Measurements from ENCODE around the gene PVALB. TPM values are rescaled to one million over a fixed set of nuclear protein-coding genes. Genes with fewer than 3 reads are reported as not detected.

The PVALB gene
- total and polyA plus RNA-seq, 9 of the 15 experiments (the other 6 are each of a cell fraction or from before 2014, with no cell fraction given): not detected

Other genes starting within 250 kb of the PVALB start
- gene CACNG2, start 113.3 kb downstream of the PVALB start, total RNA-seq (2014; rRNA removed): not detected in 2 replicates
- gene CACNG2, start 113.3 kb downstream of the PVALB start, total RNA-seq (2014; rRNA removed; fragmentation: Illumina TruSeq; extraction: Trizol): not detected in 2 replicates
- gene CACNG2, start 113.3 kb downstream of the PVALB start, total RNA-seq (2015; rRNA removed; fragmentation: Illumina TruSeq; extraction: Trizol): not detected in 2 replicates
- gene CACNG2, start 113.3 kb downstream of the PVALB start, total RNA-seq (2021): not detected in 2 replicates
- not detected in 2 replicates for gene CACNG2, start 113.3 kb downstream of the PVALB start, polyA plus RNA-seq (2011; rRNA removed)
- gene CACNG2, start 113.3 kb downstream of the PVALB start, polyA plus RNA-seq (2014; fragmentation: Illumina TruSeq; extraction: Trizol): not detected in 2 replicates
- not detected for gene CACNG2, start 113.3 kb downstream of the PVALB start, polyA plus RNA-seq (2014; fragmentation: Nextera tagmentation; extraction: Ambion mirVana)
- not detected in 2 replicates for gene CACNG2, start 113.3 kb downstream of the PVALB start, polyA plus RNA-seq (2014; rRNA removed)
- 0.12 and 0.18 TPM in 2 replicates for gene IFT27, start 40.9 kb downstream of the PVALB start, total RNA-seq (2014; rRNA removed)
- 0.29 and 0.38 TPM in 2 replicates for gene IFT27, start 40.9 kb downstream of the PVALB start, total RNA-seq (2014; rRNA removed; fragmentation: Illumina TruSeq; extraction: Trizol)
- gene IFT27, start 40.9 kb downstream of the PVALB start, total RNA-seq (2015; rRNA removed; fragmentation: Illumina TruSeq; extraction: Trizol): 0.38 and 0.54 TPM in 2 replicates
- gene IFT27, start 40.9 kb downstream of the PVALB start, total RNA-seq (2021): 0.51 and 1.4 TPM in 2 replicates
- gene IFT27, start 40.9 kb downstream of the PVALB start, polyA plus RNA-seq (2011; rRNA removed): 0.01 and 0.42 TPM in 2 replicates
- 0.10 and 0.37 TPM in 2 replicates for gene IFT27, start 40.9 kb downstream of the PVALB start, polyA plus RNA-seq (2014; fragmentation: Illumina TruSeq; extraction: Trizol)
- under 1 TPM in 1 of 2 experiments, not detected in 1; 0.06 TPM for gene IFT27, start 40.9 kb downstream of the PVALB start, polyA plus RNA-seq (2014; fragmentation: Nextera tagmentation; extraction: Ambion mirVana)
- 0.09 and 0.18 TPM in 2 replicates for gene IFT27, start 40.9 kb downstream of the PVALB start, polyA plus RNA-seq (2014; rRNA removed)
- 0.53 and 0.95 TPM in 2 replicates for gene NCF4, start 44.0 kb upstream of the PVALB start, total RNA-seq (2014; rRNA removed)
- 0.13 and 0.33 TPM in 2 replicates for gene NCF4, start 44.0 kb upstream of the PVALB start, total RNA-seq (2014; rRNA removed; fragmentation: Illumina TruSeq; extraction: Trizol)
- gene NCF4, start 44.0 kb upstream of the PVALB start, total RNA-seq (2015; rRNA removed; fragmentation: Illumina TruSeq; extraction: Trizol): 0.58 and 0.79 TPM in 2 replicates
- 0.18 and 0.56 TPM in 2 replicates for gene NCF4, start 44.0 kb upstream of the PVALB start, total RNA-seq (2021)
- 0.42 and 0.87 TPM in 2 replicates for gene NCF4, start 44.0 kb upstream of the PVALB start, polyA plus RNA-seq (2011; rRNA removed)
- 0.55 and 0.66 TPM in 2 replicates for gene NCF4, start 44.0 kb upstream of the PVALB start, polyA plus RNA-seq (2014; fragmentation: Illumina TruSeq; extraction: Trizol)
- under 1 TPM; 0.04 to 0.15 TPM for gene NCF4, start 44.0 kb upstream of the PVALB start, polyA plus RNA-seq (2014; fragmentation: Nextera tagmentation; extraction: Ambion mirVana)
- 0.20 and 0.42 TPM in 2 replicates for gene NCF4, start 44.0 kb upstream of the PVALB start, polyA plus RNA-seq (2014; rRNA removed)
- 0.36 and 0.61 TPM in 2 replicates for gene CSF2RB, start 96.6 kb upstream of the PVALB start, total RNA-seq (2014; rRNA removed)
- 0.26 and 0.29 TPM in 2 replicates for gene CSF2RB, start 96.6 kb upstream of the PVALB start, total RNA-seq (2014; rRNA removed; fragmentation: Illumina TruSeq; extraction: Trizol)
- 0.62 and 0.72 TPM in 2 replicates for gene CSF2RB, start 96.6 kb upstream of the PVALB start, total RNA-seq (2015; rRNA removed; fragmentation: Illumina TruSeq; extraction: Trizol)
- gene CSF2RB, start 96.6 kb upstream of the PVALB start, total RNA-seq (2021): 0.60 and 1.0 TPM in 2 replicates
- gene CSF2RB, start 96.6 kb upstream of the PVALB start, polyA plus RNA-seq (2011; rRNA removed): 0.04 and 0.16 TPM in 2 replicates
- gene CSF2RB, start 96.6 kb upstream of the PVALB start, polyA plus RNA-seq (2014; fragmentation: Illumina TruSeq; extraction: Trizol): 0.54 and 0.62 TPM in 2 replicates
- gene CSF2RB, start 96.6 kb upstream of the PVALB start, polyA plus RNA-seq (2014; fragmentation: Nextera tagmentation; extraction: Ambion mirVana): under 1 TPM; 0.06 to 0.07 TPM
- 0.54 and 0.74 TPM in 2 replicates for gene CSF2RB, start 96.6 kb upstream of the PVALB start, polyA plus RNA-seq (2014; rRNA removed)
- gene TST, start 202.4 kb upstream of the PVALB start, total RNA-seq (2014; rRNA removed): 26.7 and 26.9 TPM in 2 replicates
- 4.1 and 5.7 TPM in 2 replicates for gene TST, start 202.4 kb upstream of the PVALB start, total RNA-seq (2014; rRNA removed; fragmentation: Illumina TruSeq; extraction: Trizol)
- 12.4 and 13.1 TPM in 2 replicates for gene TST, start 202.4 kb upstream of the PVALB start, total RNA-seq (2015; rRNA removed; fragmentation: Illumina TruSeq; extraction: Trizol)
- gene TST, start 202.4 kb upstream of the PVALB start, total RNA-seq (2021): 23.1 and 23.8 TPM in 2 replicates
- 14.0 and 18.6 TPM in 2 replicates for gene TST, start 202.4 kb upstream of the PVALB start, polyA plus RNA-seq (2011; rRNA removed)
- gene TST, start 202.4 kb upstream of the PVALB start, polyA plus RNA-seq (2014; fragmentation: Illumina TruSeq; extraction: Trizol): 7.7 and 14.4 TPM in 2 replicates
- 1 to 10 TPM; 1.4 to 4.3 TPM for gene TST, start 202.4 kb upstream of the PVALB start, polyA plus RNA-seq (2014; fragmentation: Nextera tagmentation; extraction: Ambion mirVana)
- 19.7 and 26.1 TPM in 2 replicates for gene TST, start 202.4 kb upstream of the PVALB start, polyA plus RNA-seq (2014; rRNA removed)
- gene MPST, start 202.7 kb upstream of the PVALB start, total RNA-seq (2014; rRNA removed): 104 and 117 TPM in 2 replicates
- gene MPST, start 202.7 kb upstream of the PVALB start, total RNA-seq (2014; rRNA removed; fragmentation: Illumina TruSeq; extraction: Trizol): 6.7 and 8.1 TPM in 2 replicates
- gene MPST, start 202.7 kb upstream of the PVALB start, total RNA-seq (2015; rRNA removed; fragmentation: Illumina TruSeq; extraction: Trizol): 24.3 and 25.3 TPM in 2 replicates
- 66.8 and 68.2 TPM in 2 replicates for gene MPST, start 202.7 kb upstream of the PVALB start, total RNA-seq (2021)
- gene MPST, start 202.7 kb upstream of the PVALB start, polyA plus RNA-seq (2011; rRNA removed): 24.8 and 34.6 TPM in 2 replicates
- gene MPST, start 202.7 kb upstream of the PVALB start, polyA plus RNA-seq (2014; fragmentation: Illumina TruSeq; extraction: Trizol): 11.2 and 24.8 TPM in 2 replicates
- gene MPST, start 202.7 kb upstream of the PVALB start, polyA plus RNA-seq (2014; fragmentation: Nextera tagmentation; extraction: Ambion mirVana): 1 to 10 TPM in 1 of 2 experiments, under 1 TPM in 1; 0.65 to 1.3 TPM
- gene MPST, start 202.7 kb upstream of the PVALB start, polyA plus RNA-seq (2014; rRNA removed): 78.5 and 88.1 TPM in 2 replicates
- 0.41 TPM in 2 replicates for gene KCTD17, start 234.7 kb upstream of the PVALB start, total RNA-seq (2014; rRNA removed)
- 0.44 TPM in 1 of 2 replicates, not detected in the other for gene KCTD17, start 234.7 kb upstream of the PVALB start, total RNA-seq (2014; rRNA removed; fragmentation: Illumina TruSeq; extraction: Trizol)
- 0.22 TPM in 1 of 2 replicates, not detected in the other for gene KCTD17, start 234.7 kb upstream of the PVALB start, total RNA-seq (2015; rRNA removed; fragmentation: Illumina TruSeq; extraction: Trizol)
- gene KCTD17, start 234.7 kb upstream of the PVALB start, total RNA-seq (2021): 0.49 and 0.67 TPM in 2 replicates
- 0.64 and 1.1 TPM in 2 replicates for gene KCTD17, start 234.7 kb upstream of the PVALB start, polyA plus RNA-seq (2011; rRNA removed)
- 0.21 and 0.51 TPM in 2 replicates for gene KCTD17, start 234.7 kb upstream of the PVALB start, polyA plus RNA-seq (2014; fragmentation: Illumina TruSeq; extraction: Trizol)
- not detected for gene KCTD17, start 234.7 kb upstream of the PVALB start, polyA plus RNA-seq (2014; fragmentation: Nextera tagmentation; extraction: Ambion mirVana)
- gene KCTD17, start 234.7 kb upstream of the PVALB start, polyA plus RNA-seq (2014; rRNA removed): 0.70 and 0.90 TPM in 2 replicates

Measured in K562 (cell line).